HepG2 (cell line): ENCODE measurements around the gene CD300C.

Experiments used
- CBX2 ChIP-seq, 2 experiments: fragments of 200-600 bp in 1 of 2; sonication (generic); formaldehyde crosslinking in 1 of 2; IDR thresholded peaks; 2 replicates each; pipeline versions ENCODE4 v1.7.0 to v1.8.1; 2018 to 2022; ENCODE audit warnings: low read depth in 2 of 2, low read length in 1 of 2, mild to moderate bottlenecking in 1 of 2, missing genetic modification reagents in 1 of 2
- ELF1 ChIP-seq: sonication (generic); formaldehyde crosslinking; IDR thresholded peaks from 2 replicates; pipeline ENCODE4 v1.4.0; 2020; ENCODE audit warnings: missing genetic modification reagents
- MAX ChIP-seq: IDR thresholded peaks from 2 replicates; pipeline ENCODE4 v1.6.1; 2012; ENCODE audit warnings: inconsistent platforms
- RNF2 ChIP-seq: fragments of 450-650 bp; conservative IDR thresholded peaks from 2 replicates; pipeline ENCODE4 v1.6.1; 2016; ENCODE audit warnings: low read depth
- RXRA ChIP-seq: sonication (generic); formaldehyde crosslinking; IDR thresholded peaks from 2 replicates; pipeline ENCODE4 v1.5.1; 2020; ENCODE audit warnings: missing genetic modification reagents
- TAF1 ChIP-seq: sonication (generic); formaldehyde crosslinking; IDR thresholded peaks from 2 replicates; pipeline ENCODE4 v1.4.0; 2020; ENCODE audit warnings: missing genetic modification reagents
- TBP ChIP-seq: sonication (generic); formaldehyde crosslinking; IDR thresholded peaks from 2 replicates; pipeline ENCODE4 v1.5.0; 2020; ENCODE audit warnings: missing genetic modification reagents
- ZNF274 ChIP-seq: sonication (generic); formaldehyde crosslinking; IDR thresholded peaks from 2 replicates; pipeline ENCODE4 v1.5.1; 2020; ENCODE audit warnings: mild to moderate bottlenecking, missing genetic modification reagents
- ZNF354B ChIP-seq: sonication (generic); formaldehyde crosslinking; IDR thresholded peaks from 2 replicates; pipeline ENCODE4 v1.8.0; 2022; ENCODE audit warnings: mild to moderate bottlenecking, missing genetic modification reagents
- ZNF441 ChIP-seq: sonication (generic); formaldehyde crosslinking; IDR thresholded peaks from 2 replicates; pipeline ENCODE4 v1.7.0; 2021; ENCODE audit warnings: missing genetic modification reagents, borderline replicate concordance
- TF ChIP-seq, protein P1 (sequence below), 2 experiments: IDR thresholded peaks; 2 replicates each; pipeline ENCODE4 v1.6.1; 2011 to 2012; ENCODE audit warnings: low read length in 2 of 2, borderline replicate concordance in 1 of 2, low read depth in 1 of 2, mild to moderate bottlenecking in 1 of 2, moderate library complexity in 1 of 2
- TF ChIP-seq, protein P2 (sequence below): sonication (generic); formaldehyde crosslinking; IDR thresholded peaks from 2 replicates; pipeline ENCODE4 v1.5.0; 2020; ENCODE audit warnings: mild to moderate bottlenecking, missing genetic modification reagents, moderate library complexity
- TF ChIP-seq, protein P3 (sequence below): sonication (generic); formaldehyde crosslinking; IDR thresholded peaks from 2 replicates; pipeline ENCODE4 v1.4.0; 2020; ENCODE audit warnings: missing genetic modification reagents, borderline replicate concordance

- TF ChIP-seq, protein P1, sequence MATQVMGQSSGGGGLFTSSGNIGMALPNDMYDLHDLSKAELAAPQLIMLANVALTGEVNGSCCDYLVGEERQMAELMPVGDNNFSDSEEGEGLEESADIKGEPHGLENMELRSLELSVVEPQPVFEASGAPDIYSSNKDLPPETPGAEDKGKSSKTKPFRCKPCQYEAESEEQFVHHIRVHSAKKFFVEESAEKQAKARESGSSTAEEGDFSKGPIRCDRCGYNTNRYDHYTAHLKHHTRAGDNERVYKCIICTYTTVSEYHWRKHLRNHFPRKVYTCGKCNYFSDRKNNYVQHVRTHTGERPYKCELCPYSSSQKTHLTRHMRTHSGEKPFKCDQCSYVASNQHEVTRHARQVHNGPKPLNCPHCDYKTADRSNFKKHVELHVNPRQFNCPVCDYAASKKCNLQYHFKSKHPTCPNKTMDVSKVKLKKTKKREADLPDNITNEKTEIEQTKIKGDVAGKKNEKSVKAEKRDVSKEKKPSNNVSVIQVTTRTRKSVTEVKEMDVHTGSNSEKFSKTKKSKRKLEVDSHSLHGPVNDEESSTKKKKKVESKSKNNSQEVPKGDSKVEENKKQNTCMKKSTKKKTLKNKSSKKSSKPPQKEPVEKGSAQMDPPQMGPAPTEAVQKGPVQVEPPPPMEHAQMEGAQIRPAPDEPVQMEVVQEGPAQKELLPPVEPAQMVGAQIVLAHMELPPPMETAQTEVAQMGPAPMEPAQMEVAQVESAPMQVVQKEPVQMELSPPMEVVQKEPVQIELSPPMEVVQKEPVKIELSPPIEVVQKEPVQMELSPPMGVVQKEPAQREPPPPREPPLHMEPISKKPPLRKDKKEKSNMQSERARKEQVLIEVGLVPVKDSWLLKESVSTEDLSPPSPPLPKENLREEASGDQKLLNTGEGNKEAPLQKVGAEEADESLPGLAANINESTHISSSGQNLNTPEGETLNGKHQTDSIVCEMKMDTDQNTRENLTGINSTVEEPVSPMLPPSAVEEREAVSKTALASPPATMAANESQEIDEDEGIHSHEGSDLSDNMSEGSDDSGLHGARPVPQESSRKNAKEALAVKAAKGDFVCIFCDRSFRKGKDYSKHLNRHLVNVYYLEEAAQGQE (IDR thresholded peaks at IDR 0.05; ENCODE audit: borderline replicate concordance in 1 of 2, low read depth in 1 of 2, low read length in 2 of 2), result no peak
- TF ChIP-seq TBP (no peak), TAF1 (CRISPR knock-in tag) (no peak), ELF1 (no peak), ZNF441 (CRISPR knock-in tag) (no peak), MAX (no peak), RNF2 (no peak), CBX2 (IDR thresholded peaks at IDR 0.05; ENCODE audit: low read depth, low read length) (no peak), CBX2 (CRISPR knock-in tag; IDR thresholded peaks at IDR 0.05; ENCODE audit: low read depth) (no peak), ZNF274 (CRISPR knock-in tag) (no peak), ZNF354B (no peak), RXRA (CRISPR knock-in tag) (no peak)
- TF ChIP-seq, protein P2, sequence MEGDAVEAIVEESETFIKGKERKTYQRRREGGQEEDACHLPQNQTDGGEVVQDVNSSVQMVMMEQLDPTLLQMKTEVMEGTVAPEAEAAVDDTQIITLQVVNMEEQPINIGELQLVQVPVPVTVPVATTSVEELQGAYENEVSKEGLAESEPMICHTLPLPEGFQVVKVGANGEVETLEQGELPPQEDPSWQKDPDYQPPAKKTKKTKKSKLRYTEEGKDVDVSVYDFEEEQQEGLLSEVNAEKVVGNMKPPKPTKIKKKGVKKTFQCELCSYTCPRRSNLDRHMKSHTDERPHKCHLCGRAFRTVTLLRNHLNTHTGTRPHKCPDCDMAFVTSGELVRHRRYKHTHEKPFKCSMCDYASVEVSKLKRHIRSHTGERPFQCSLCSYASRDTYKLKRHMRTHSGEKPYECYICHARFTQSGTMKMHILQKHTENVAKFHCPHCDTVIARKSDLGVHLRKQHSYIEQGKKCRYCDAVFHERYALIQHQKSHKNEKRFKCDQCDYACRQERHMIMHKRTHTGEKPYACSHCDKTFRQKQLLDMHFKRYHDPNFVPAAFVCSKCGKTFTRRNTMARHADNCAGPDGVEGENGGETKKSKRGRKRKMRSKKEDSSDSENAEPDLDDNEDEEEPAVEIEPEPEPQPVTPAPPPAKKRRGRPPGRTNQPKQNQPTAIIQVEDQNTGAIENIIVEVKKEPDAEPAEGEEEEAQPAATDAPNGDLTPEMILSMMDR (CRISPR knock-in tag), result no peak
- TF ChIP-seq, protein P3, sequence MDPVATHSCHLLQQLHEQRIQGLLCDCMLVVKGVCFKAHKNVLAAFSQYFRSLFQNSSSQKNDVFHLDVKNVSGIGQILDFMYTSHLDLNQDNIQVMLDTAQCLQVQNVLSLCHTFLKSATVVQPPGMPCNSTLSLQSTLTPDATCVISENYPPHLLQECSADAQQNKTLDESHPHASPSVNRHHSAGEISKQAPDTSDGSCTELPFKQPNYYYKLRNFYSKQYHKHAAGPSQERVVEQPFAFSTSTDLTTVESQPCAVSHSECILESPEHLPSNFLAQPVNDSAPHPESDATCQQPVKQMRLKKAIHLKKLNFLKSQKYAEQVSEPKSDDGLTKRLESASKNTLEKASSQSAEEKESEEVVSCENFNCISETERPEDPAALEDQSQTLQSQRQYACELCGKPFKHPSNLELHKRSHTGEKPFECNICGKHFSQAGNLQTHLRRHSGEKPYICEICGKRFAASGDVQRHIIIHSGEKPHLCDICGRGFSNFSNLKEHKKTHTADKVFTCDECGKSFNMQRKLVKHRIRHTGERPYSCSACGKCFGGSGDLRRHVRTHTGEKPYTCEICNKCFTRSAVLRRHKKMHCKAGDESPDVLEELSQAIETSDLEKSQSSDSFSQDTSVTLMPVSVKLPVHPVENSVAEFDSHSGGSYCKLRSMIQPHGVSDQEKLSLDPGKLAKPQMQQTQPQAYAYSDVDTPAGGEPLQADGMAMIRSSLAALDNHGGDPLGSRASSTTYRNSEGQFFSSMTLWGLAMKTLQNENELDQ (CRISPR knock-in tag), result no peak
These were observed 36.7 kb upstream of the CD300C start for GRCh38 chr17:74582633-74583032.
